Measurements from ENCODE around the gene EPHA2. TPM values are rescaled to one million over a fixed set of nuclear protein-coding genes. Genes with fewer than 3 reads are reported as not detected.

Gene EPHA2
- total and polyA plus RNA-seq, 2 experiments from 2014 or later = 7.5 to 51.2 TPM

DNA sequence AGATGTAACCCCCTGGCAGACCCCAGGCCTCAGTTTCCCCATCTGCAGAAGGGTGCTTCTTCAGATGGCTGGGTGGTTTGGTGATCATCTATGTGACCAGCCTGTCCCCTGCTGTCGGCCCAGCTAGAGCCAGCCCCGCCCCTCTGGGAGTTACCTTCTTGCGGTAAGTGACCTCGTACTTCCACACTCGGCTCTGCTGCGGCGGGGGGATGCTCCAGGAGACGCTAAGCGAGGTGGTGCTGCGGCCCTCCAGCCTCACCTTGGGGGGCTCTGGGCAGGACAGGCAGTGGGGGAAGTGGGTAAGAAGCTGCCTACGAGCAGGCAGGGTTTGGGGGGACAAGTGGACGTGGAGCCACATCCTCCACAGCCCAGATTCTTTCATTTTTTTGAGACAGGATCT is 20.4 kb downstream of the EPHA2 start:
- H3K4me1 Mint-ChIP-seq = peaks cover 10% of the 10 kb centered on the region
- Histone ChIP-seq H3K27me3 (ENCODE audit: insufficient read depth) (no peaks in the 10 kb centered on the region), H3F3A (replicated peaks; ENCODE audit: low read depth) (no peaks in the 10 kb centered on the region; the same call in 1 of the 2 replicates), H2AFZ (no peak overlapping the region), H3K4me3 (no peak overlapping the region), H4K20me1 (replicated peaks; ENCODE audit: insufficient read depth) (peaks cover 15% of the 10 kb centered on the region), H3K4me1 (ENCODE audit: insufficient read depth) (0 out of 2 replicates have a peak, but pooled peaks cover 8% of the 10 kb centered on the region), H3K79me2 (replicated peaks; ENCODE audit: insufficient read depth) (peaks cover 17% of the 10 kb centered on the region), H3K27ac (ENCODE audit: low read depth) (no peak overlapping the region), H3K4me2 (no peak overlapping the region), H3K9me2 (ENCODE audit: insufficient read depth) (no peaks in the 10 kb centered on the region), H3K36me3 (ENCODE audit: insufficient read depth) (peaks cover 16% of the 10 kb centered on the region)
- no peaks in the 10 kb centered on the region for H3K9me3 Mint-ChIP-seq
- TF ChIP-seq EZH2 (IDR thresholded peaks at IDR 0.05; ENCODE audit: low read depth, unreplicated experiment) (no peak), STAT1 (IDR thresholded peaks at IDR 0.05; ENCODE audit: unreplicated experiment) (no peak), CREB1 (CRISPR knock-in tag; IDR thresholded peaks at IDR 0.05; ENCODE audit: low read depth) (no peak), JUNB (IDR thresholded peaks at IDR 0.05; ENCODE audit: unreplicated experiment) (no peak), EZH2phosphoT487 (IDR thresholded peaks at IDR 0.05; ENCODE audit: unreplicated experiment) (no peak), ZNF114 (CRISPR knock-in tag; IDR thresholded peaks at IDR 0.05) (no peak), NANOG (IDR thresholded peaks at IDR 0.05; ENCODE audit: borderline replicate concordance) (no peak), POLR2AphosphoS5 (IDR thresholded peaks at IDR 0.05; ENCODE audit: low read depth) (no peak), ZNF331 (CRISPR knock-in tag; IDR thresholded peaks at IDR 0.05; ENCODE audit: low read depth) (no peak)
- TF ChIP-seq, protein P1, sequence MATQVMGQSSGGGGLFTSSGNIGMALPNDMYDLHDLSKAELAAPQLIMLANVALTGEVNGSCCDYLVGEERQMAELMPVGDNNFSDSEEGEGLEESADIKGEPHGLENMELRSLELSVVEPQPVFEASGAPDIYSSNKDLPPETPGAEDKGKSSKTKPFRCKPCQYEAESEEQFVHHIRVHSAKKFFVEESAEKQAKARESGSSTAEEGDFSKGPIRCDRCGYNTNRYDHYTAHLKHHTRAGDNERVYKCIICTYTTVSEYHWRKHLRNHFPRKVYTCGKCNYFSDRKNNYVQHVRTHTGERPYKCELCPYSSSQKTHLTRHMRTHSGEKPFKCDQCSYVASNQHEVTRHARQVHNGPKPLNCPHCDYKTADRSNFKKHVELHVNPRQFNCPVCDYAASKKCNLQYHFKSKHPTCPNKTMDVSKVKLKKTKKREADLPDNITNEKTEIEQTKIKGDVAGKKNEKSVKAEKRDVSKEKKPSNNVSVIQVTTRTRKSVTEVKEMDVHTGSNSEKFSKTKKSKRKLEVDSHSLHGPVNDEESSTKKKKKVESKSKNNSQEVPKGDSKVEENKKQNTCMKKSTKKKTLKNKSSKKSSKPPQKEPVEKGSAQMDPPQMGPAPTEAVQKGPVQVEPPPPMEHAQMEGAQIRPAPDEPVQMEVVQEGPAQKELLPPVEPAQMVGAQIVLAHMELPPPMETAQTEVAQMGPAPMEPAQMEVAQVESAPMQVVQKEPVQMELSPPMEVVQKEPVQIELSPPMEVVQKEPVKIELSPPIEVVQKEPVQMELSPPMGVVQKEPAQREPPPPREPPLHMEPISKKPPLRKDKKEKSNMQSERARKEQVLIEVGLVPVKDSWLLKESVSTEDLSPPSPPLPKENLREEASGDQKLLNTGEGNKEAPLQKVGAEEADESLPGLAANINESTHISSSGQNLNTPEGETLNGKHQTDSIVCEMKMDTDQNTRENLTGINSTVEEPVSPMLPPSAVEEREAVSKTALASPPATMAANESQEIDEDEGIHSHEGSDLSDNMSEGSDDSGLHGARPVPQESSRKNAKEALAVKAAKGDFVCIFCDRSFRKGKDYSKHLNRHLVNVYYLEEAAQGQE (IDR thresholded peaks at IDR 0.05; ENCODE audit: unreplicated experiment) = no peak
- TF ChIP-seq, protein P2, sequence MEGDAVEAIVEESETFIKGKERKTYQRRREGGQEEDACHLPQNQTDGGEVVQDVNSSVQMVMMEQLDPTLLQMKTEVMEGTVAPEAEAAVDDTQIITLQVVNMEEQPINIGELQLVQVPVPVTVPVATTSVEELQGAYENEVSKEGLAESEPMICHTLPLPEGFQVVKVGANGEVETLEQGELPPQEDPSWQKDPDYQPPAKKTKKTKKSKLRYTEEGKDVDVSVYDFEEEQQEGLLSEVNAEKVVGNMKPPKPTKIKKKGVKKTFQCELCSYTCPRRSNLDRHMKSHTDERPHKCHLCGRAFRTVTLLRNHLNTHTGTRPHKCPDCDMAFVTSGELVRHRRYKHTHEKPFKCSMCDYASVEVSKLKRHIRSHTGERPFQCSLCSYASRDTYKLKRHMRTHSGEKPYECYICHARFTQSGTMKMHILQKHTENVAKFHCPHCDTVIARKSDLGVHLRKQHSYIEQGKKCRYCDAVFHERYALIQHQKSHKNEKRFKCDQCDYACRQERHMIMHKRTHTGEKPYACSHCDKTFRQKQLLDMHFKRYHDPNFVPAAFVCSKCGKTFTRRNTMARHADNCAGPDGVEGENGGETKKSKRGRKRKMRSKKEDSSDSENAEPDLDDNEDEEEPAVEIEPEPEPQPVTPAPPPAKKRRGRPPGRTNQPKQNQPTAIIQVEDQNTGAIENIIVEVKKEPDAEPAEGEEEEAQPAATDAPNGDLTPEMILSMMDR (conservative IDR thresholded peaks at IDR 0.05; ENCODE audit: low read depth in 2 of 2) = no peak
- TF ChIP-seq, protein P3, sequence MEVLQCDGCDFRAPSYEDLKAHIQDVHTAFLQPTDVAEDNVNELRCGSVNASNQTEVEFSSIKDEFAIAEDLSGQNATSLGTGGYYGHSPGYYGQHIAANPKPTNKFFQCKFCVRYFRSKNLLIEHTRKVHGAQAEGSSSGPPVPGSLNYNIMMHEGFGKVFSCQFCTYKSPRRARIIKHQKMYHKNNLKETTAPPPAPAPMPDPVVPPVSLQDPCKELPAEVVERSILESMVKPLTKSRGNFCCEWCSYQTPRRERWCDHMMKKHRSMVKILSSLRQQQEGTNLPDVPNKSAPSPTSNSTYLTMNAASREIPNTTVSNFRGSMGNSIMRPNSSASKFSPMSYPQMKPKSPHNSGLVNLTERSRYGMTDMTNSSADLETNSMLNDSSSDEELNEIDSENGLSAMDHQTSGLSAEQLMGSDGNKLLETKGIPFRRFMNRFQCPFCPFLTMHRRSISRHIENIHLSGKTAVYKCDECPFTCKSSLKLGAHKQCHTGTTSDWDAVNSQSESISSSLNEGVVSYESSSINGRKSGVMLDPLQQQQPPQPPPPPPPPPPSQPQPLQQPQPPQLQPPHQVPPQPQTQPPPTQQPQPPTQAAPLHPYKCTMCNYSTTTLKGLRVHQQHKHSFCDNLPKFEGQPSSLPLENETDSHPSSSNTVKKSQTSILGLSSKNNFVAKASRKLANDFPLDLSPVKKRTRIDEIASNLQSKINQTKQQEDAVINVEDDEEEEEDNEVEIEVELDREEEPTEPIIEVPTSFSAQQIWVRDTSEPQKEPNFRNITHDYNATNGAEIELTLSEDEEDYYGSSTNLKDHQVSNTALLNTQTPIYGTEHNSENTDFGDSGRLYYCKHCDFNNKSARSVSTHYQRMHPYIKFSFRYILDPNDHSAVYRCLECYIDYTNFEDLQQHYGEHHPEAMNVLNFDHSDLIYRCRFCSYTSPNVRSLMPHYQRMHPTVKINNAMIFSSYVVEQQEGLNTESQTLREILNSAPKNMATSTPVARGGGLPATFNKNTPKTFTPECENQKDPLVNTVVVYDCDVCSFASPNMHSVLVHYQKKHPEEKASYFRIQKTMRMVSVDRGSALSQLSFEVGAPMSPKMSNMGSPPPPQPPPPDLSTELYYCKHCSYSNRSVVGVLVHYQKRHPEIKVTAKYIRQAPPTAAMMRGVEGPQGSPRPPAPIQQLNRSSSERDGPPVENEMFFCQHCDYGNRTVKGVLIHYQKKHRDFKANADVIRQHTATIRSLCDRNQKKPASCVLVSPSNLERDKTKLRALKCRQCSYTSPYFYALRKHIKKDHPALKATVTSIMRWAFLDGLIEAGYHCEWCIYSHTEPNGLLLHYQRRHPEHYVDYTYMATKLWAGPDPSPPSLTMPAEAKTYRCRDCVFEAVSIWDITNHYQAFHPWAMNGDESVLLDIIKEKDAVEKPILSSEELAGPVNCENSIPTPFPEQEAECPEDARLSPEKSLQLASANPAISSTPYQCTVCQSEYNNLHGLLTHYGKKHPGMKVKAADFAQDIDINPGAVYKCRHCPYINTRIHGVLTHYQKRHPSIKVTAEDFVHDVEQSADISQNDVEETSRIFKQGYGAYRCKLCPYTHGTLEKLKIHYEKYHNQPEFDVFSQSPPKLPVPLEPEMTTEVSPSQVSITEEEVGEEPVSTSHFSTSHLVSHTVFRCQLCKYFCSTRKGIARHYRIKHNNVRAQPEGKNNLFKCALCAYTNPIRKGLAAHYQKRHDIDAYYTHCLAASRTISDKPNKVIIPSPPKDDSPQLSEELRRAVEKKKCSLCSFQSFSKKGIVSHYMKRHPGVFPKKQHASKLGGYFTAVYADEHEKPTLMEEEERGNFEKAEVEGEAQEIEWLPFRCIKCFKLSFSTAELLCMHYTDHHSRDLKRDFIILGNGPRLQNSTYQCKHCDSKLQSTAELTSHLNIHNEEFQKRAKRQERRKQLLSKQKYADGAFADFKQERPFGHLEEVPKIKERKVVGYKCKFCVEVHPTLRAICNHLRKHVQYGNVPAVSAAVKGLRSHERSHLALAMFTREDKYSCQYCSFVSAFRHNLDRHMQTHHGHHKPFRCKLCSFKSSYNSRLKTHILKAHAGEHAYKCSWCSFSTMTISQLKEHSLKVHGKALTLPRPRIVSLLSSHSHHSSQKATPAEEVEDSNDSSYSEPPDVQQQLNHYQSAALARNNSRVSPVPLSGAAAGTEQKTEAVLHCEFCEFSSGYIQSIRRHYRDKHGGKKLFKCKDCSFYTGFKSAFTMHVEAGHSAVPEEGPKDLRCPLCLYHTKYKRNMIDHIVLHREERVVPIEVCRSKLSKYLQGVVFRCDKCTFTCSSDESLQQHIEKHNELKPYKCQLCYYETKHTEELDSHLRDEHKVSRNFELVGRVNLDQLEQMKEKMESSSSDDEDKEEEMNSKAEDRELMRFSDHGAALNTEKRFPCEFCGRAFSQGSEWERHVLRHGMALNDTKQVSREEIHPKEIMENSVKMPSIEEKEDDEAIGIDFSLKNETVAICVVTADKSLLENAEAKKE (CRISPR knock-in tag; IDR thresholded peaks at IDR 0.05) = no peak
- TF ChIP-seq, protein P4, sequence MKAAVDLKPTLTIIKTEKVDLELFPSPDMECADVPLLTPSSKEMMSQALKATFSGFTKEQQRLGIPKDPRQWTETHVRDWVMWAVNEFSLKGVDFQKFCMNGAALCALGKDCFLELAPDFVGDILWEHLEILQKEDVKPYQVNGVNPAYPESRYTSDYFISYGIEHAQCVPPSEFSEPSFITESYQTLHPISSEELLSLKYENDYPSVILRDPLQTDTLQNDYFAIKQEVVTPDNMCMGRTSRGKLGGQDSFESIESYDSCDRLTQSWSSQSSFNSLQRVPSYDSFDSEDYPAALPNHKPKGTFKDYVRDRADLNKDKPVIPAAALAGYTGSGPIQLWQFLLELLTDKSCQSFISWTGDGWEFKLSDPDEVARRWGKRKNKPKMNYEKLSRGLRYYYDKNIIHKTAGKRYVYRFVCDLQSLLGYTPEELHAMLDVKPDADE (IDR thresholded peaks at IDR 0.05) = no peak
- H3K27me3 Mint-ChIP-seq (ENCODE audit: insufficient read depth, low read depth, poor library complexity) = peaks cover 3% of the 10 kb centered on the region
- DNase-seq (ENCODE audit: low spot score) (no peak), ATAC-seq (no peak)
- no peak overlapping the region for H3K4me3 Mint-ChIP-seq
- peaks cover 72% of the 10 kb centered on the region for H3K36me3 Mint-ChIP-seq (ENCODE audit: low read depth)
- H3K27ac Mint-ChIP-seq = no peak overlapping the region

Data from GM23338 (cell line).